Measurements from ENCODE around the gene CASK.

The CASK gene

GRCh38 chrX:41761169-41761568 lies 162.2 kb downstream of the CASK start:
- no peaks in the 10 kb centered on the region for H3K36me3 ChIP-seq
- no peak overlapping the region for H3K4me3 ChIP-seq (ENCODE audit: low read depth, low read length)
- no peaks in the 10 kb centered on the region for H3K27me3 ChIP-seq (ENCODE audit: insufficient read depth, low read depth, severe bottlenecking)
- TF ChIP-seq, protein P1, sequence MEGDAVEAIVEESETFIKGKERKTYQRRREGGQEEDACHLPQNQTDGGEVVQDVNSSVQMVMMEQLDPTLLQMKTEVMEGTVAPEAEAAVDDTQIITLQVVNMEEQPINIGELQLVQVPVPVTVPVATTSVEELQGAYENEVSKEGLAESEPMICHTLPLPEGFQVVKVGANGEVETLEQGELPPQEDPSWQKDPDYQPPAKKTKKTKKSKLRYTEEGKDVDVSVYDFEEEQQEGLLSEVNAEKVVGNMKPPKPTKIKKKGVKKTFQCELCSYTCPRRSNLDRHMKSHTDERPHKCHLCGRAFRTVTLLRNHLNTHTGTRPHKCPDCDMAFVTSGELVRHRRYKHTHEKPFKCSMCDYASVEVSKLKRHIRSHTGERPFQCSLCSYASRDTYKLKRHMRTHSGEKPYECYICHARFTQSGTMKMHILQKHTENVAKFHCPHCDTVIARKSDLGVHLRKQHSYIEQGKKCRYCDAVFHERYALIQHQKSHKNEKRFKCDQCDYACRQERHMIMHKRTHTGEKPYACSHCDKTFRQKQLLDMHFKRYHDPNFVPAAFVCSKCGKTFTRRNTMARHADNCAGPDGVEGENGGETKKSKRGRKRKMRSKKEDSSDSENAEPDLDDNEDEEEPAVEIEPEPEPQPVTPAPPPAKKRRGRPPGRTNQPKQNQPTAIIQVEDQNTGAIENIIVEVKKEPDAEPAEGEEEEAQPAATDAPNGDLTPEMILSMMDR (IDR thresholded peaks at IDR 0.05; ENCODE audit: low read depth, low read length): no peak
- no peak for DNase-seq
- H3K9me3 ChIP-seq (ENCODE audit: severe bottlenecking): no peaks in the 10 kb centered on the region
- no peak overlapping the region for H3K27ac ChIP-seq

DNA sequence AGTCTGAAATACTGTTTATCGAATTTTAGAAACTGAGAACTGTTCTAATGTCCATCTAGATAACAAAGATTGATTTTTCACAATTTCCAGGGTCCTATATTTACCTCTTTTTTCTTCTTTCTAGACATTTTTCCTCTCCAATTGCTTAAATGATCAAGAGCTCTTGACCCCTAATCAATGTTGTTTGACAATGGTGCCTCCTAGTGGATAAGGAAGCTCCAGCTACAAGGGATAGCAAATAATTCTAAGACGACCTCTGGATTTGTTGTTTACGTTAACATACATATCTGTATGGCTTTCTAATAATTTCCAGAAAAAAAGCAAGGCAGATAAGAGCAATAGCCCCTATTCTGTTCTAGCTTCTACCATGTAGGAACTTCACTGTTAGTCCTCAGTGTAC lies 163.5 kb downstream of the CASK start:
- no peaks in the 10 kb centered on the region for H3K27me3 ChIP-seq (ENCODE audit: insufficient read depth, low read depth, severe bottlenecking)
- DNase-seq: no peak
- TF ChIP-seq, protein P1 (IDR thresholded peaks at IDR 0.05; ENCODE audit: low read depth, low read length): peak; percentile 46
- no peak overlapping the region for H3K4me3 ChIP-seq (ENCODE audit: low read depth, low read length)
- no peaks in the 10 kb centered on the region for H3K9me3 ChIP-seq (ENCODE audit: severe bottlenecking)
- H3K27ac ChIP-seq: no peak overlapping the region
- H3K36me3 ChIP-seq: no peaks in the 10 kb centered on the region

- H3K27ac ChIP-seq: no peak overlapping the region
- no peak for DNase-seq
- TF ChIP-seq, protein P1 (IDR thresholded peaks at IDR 0.05; ENCODE audit: low read depth, low read length): no peak
- no peak overlapping the region for H3K4me3 ChIP-seq (ENCODE audit: low read depth, low read length)
- H3K36me3 ChIP-seq: no peaks in the 10 kb centered on the region
- H3K9me3 ChIP-seq (ENCODE audit: severe bottlenecking): no peaks in the 10 kb centered on the region
- no peaks in the 10 kb centered on the region for H3K27me3 ChIP-seq (ENCODE audit: insufficient read depth, low read depth, severe bottlenecking)
Observed at GRCh38 chrX:41758401-41758800, 165.0 kb downstream of the CASK start.

DNA sequence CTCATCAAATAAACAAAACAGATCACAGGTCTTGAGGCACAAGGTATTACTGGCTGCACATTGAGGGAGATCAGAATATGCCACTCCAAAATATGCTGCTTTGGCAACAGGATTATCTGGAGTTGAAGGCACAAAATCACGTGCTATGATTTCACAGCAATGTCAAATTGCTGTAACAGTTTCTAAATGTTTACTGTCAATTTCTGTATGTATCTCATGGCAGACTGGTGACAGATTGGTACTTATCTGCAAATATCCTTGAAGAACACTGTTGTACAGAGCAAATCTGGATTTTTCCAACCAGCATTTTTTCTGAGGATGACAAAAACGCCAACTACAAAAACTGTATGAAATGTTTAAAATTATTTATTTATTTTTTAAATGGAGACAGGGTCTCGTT lies 172.6 kb downstream of the CASK start:
- TF ChIP-seq, protein P1 (IDR thresholded peaks at IDR 0.05; ENCODE audit: low read depth, low read length): no peak
- no peak for DNase-seq
- peaks cover 7% of the 10 kb centered on the region for H3K27me3 ChIP-seq (ENCODE audit: insufficient read depth, low read depth, severe bottlenecking)
- H3K9me3 ChIP-seq (ENCODE audit: severe bottlenecking): no peaks in the 10 kb centered on the region
- no peak overlapping the region for H3K27ac ChIP-seq
- no peak overlapping the region for H3K4me3 ChIP-seq (ENCODE audit: low read depth, low read length)
- H3K36me3 ChIP-seq: no peaks in the 10 kb centered on the region

- TF ChIP-seq, protein P1 (IDR thresholded peaks at IDR 0.05; ENCODE audit: low read depth, low read length): no peak
- Histone ChIP-seq H3K4me3 (ENCODE audit: low read depth, low read length) (no peak overlapping the region), H3K9me3 (ENCODE audit: severe bottlenecking) (no peaks in the 10 kb centered on the region), H3K36me3 (no peaks in the 10 kb centered on the region), H3K27me3 (ENCODE audit: insufficient read depth, low read depth, severe bottlenecking) (peaks cover 7% of the 10 kb centered on the region), H3K27ac (no peak overlapping the region)
- no peak for DNase-seq
Observed at GRCh38 chrX:41739871-41740270, 183.5 kb downstream of the CASK start.

- TF ChIP-seq, protein P1 (IDR thresholded peaks at IDR 0.05; ENCODE audit: low read depth, low read length): no peak
- no peak for DNase-seq
- Histone ChIP-seq H3K4me3 (ENCODE audit: low read depth, low read length) (no peak overlapping the region), H3K36me3 (no peaks in the 10 kb centered on the region), H3K27ac (no peak overlapping the region), H3K9me3 (ENCODE audit: severe bottlenecking) (no peaks in the 10 kb centered on the region), H3K27me3 (ENCODE audit: insufficient read depth, low read depth, severe bottlenecking) (peaks cover 7% of the 10 kb centered on the region)
Observed at GRCh38 chrX:41737065-41737464, 186.3 kb downstream of the CASK start.
